Adrenal gland (tissue), 12 donors: ENCODE measurements around the gene L3MBTL2. TPM values are rescaled to one million over a fixed set of nuclear protein-coding genes. Genes with fewer than 3 reads are reported as not detected.

ENCODE experiments used
- DNase-seq, 7 donors: peaks; one replicate each; pipeline ENCODE4 v3.0.0-alpha.2; 2019 to 2020
- H3K27ac ChIP-seq, 5 donors: fragments of 200-600 bp; sonication (generic) in 4 of 5; 1 replicate in 3 of 5; 2 replicates in 2 of 5; pipeline versions ENCODE4 v1.5.1 to v1.8.0; 2016 to 2020; ENCODE audit warnings: mild to moderate bottlenecking in 1 of 5
- H3K27me3 ChIP-seq: fragments of 200-600 bp; 2 replicates; pipeline ENCODE4 v1.8.0; 2021
- H3K36me3 ChIP-seq, 2 donors: fragments of 200-600 bp; replicated peaks in 1 of 2; 1 replicate in 1 of 2; 2 replicates in 1 of 2; pipeline versions ENCODE4 v1.5.1 to v1.8.0; 2018 to 2022
- H3K4me1 ChIP-seq, 2 donors: fragments of 200-600 bp; replicated peaks in 1 of 2; 1 replicate in 1 of 2; 2 replicates in 1 of 2; pipeline versions ENCODE4 v1.5.1 to v1.8.0; 2018 to 2021
- H3K4me3 ChIP-seq, 4 donors: fragments of 200-600 bp; sonication (generic) in 3 of 4; one replicate each; pipeline ENCODE4 v1.5.1; 2016 to 2018
- H3K9me3 ChIP-seq, 3 donors: fragments of 200-600 bp; sonication (generic) in 1 of 3; replicated peaks in 1 of 3; 1 replicate in 2 of 3; 2 replicates in 1 of 3; pipeline versions ENCODE4 v1.5.1 to v1.8.0; 2016 to 2021
- POLR2A ChIP-seq, 2 donors: fragments of 450-650 bp; IDR thresholded peaks; one replicate each; pipeline ENCODE4 v1.6.1; 2017; ENCODE audit warnings: antibody characterized with exemption in 2 of 2, mild to moderate bottlenecking in 2 of 2, moderate library complexity in 1 of 2
- WGBS, 4 donors: extraction: QIAGEN DNeasy Blood & Tissue Kit in 2 of 4; methylation state at CpG; one replicate each; pipeline versions ENCODE4 v1.1.5 to v1.1.7; 2013 to 2017; 5-methylcytosine and 5-hydroxymethylcytosine counted together
- intact Hi-C, 2 donors: fragments of 100-400 bp; cut with DNase I; formaldehyde crosslinking; loops; one replicate each; pipeline versions ENCODE4 v1.14.1 to v1.15.0; 2022 to 2023
- polyA plus RNA-seq, 3 donors: library from polyadenylated mRNA; stranded (reverse); fragments of 200-250 nt in 2 of 3; fragments of 350-450 nt in 1 of 3; fragmentation: Illumina TruSeq in 1 of 3; extraction: RNeasy Lipid Tissue Mini Kit (QIAGEN cat#74804) in 1 of 3; gene quantifications; one replicate each; pipeline ENCODE4 v1.2.3, GENCODE V29; 2013 to 2014
- total RNA-seq, 9 donors: library from RNA; depleted of rRNA in 4 of 9; stranded (reverse); fragments of >200 nt in 4 of 9; fragments of 120-200 nt in 1 of 9; fragmentation: NEBNext Ultra II Directional in 1 of 9; extraction: Animal tissue kit (Norgen Biotek cat#: 25700) in 1 of 9; gene quantifications; one replicate each; pipeline versions ENCODE4 v1.1.0 to v1.2.4, GENCODE V29; 2013 to 2023
- TF ChIP-seq, protein P1 (sequence below), 6 experiments: fragments of 450-650 bp in 4 of 6; fragments of 200-600 bp in 2 of 6; sonication (generic) in 1 of 6; IDR thresholded peaks; 1 replicate in 5 of 6; 2 replicates in 1 of 6; pipeline versions ENCODE4 v1.5.1 to v1.8.0; 2016 to 2021; ENCODE audit warnings: antibody characterized with exemption in 6 of 6, mild to moderate bottlenecking in 2 of 6, moderate library complexity in 1 of 6
- donor health status: healthy with polysubstance abuse.
- donor health status: Bipolar disorder and iron deficiency.
- donor health status: DM: yes; HTN: yes; CAD: no.
- donor health status: DM: no; HTN: no; CAD: no.
- donor health status: DM: no; HTN: no; CAD: no.
- donor health status: DM: yes; HTN: yes; CAD: no.

L3MBTL2 gene
- total and polyA plus RNA-seq, 12 donors: 16.1 to 31.9 (median 22.9) TPM

DNA sequence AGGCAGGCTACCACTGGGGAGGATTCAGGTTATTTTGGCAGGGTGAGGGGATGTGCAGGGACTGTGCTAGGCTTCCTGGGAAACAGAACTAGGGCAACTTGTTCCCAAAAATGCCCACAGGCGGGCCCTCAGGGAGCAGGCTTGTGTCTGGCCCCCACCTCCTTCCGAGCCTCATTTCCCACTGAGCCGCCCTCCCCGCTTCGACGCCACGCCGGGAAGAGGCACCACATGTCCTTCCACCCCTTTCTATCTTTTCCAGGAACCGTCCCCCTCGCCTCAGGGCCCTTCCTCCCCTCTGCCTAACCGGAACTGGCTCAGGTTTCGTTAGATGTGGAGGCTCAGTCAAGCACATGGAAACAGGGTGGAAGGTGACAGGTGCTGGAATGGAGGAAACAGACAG lies 45.0 kb downstream of the L3MBTL2 start:
- peaks cover 0 to 12% of the 10 kb centered on the region in 2 donors for H3K4me1 ChIP-seq
- no peaks in the 10 kb centered on the region for H3K9me3 ChIP-seq
- no peak overlapping the region for H3K4me3 ChIP-seq
- intact Hi-C loops: no loop called here
- 94 to 95% (median 95%) methylated on average over 12 of the region's 12 CpGs for WGBS, 4 donors
- TF ChIP-seq, protein P1, sequence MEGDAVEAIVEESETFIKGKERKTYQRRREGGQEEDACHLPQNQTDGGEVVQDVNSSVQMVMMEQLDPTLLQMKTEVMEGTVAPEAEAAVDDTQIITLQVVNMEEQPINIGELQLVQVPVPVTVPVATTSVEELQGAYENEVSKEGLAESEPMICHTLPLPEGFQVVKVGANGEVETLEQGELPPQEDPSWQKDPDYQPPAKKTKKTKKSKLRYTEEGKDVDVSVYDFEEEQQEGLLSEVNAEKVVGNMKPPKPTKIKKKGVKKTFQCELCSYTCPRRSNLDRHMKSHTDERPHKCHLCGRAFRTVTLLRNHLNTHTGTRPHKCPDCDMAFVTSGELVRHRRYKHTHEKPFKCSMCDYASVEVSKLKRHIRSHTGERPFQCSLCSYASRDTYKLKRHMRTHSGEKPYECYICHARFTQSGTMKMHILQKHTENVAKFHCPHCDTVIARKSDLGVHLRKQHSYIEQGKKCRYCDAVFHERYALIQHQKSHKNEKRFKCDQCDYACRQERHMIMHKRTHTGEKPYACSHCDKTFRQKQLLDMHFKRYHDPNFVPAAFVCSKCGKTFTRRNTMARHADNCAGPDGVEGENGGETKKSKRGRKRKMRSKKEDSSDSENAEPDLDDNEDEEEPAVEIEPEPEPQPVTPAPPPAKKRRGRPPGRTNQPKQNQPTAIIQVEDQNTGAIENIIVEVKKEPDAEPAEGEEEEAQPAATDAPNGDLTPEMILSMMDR (IDR thresholded peaks at IDR 0.05): no peak
- TF ChIP-seq POLR2A (IDR thresholded peaks at IDR 0.05): no peak
- H3K27ac ChIP-seq: no peak overlapping the region
- H3K36me3 ChIP-seq: peaks cover 0 to 88% of the 10 kb centered on the region in 2 donors
- DNase-seq: no peak
- no peaks in the 10 kb centered on the region for H3K27me3 ChIP-seq

DNA sequence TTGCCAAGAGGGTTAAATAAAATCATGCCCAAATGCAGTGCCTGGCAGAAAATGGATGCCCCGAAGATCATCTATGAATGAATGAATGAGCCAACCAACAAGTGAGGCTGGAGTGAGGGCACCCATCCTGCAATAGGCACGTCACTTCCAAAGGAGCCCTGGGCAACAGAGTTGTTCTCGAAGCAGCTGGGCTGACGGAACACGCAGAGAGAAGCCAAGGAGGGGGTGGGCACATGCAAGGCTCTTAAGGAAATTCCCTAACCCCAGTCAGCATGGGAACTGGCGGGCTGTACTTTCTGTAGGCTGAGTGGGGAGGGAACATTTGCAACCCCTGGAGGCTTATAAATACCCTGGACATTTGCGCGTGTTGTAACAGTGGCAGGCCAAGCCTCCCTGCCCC lies 47.3 kb downstream of the L3MBTL2 start:
- intact Hi-C loops: no loop called here
- no peak for TF ChIP-seq POLR2A (IDR thresholded peaks at IDR 0.05)
- TF ChIP-seq, protein P1 (IDR thresholded peaks at IDR 0.05): no peak
- no peaks in the 10 kb centered on the region for H3K9me3 ChIP-seq
- H3K27me3 ChIP-seq: no peaks in the 10 kb centered on the region
- DNase-seq: no peak
- H3K36me3 ChIP-seq: peaks cover 0 to 88% of the 10 kb centered on the region in 2 donors
- no peak overlapping the region for H3K4me3 ChIP-seq
- WGBS, 4 donors: 93 to 96% (median 94%) methylated on average over 8 of the region's 8 CpGs
- H3K4me1 ChIP-seq: peaks cover 0 to 12% of the 10 kb centered on the region in 2 donors
- no peak overlapping the region for H3K27ac ChIP-seq

DNA sequence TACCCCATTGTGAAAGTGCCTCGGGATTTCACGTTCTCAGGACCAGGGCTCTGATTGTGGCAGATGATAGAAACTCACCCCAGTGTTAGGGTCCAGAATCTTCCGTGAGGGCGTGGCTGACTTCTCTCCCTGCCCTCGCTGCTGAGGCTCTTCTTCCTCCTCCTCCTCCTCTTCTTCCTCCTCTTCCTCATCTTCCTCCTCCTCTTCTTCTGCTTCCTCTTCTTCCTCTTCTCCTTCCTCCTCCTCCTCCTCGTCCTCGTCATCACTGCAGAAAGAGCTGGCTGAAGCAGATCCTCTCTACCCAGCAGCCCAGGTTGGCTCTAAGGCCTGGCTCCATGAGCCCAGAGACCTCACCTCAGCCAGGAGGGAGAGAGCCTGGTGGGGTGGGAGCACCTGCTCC lies 49.1 kb downstream of the L3MBTL2 start:
- no peak for DNase-seq
- H3K4me1 ChIP-seq: peaks cover 0 to 3% of the 10 kb centered on the region in 2 donors
- 88 to 94% (median 92%) methylated on average over 7 of the region's 7 CpGs for WGBS, 4 donors
- no peak overlapping the region for H3K4me3 ChIP-seq
- no peaks in the 10 kb centered on the region for H3K9me3 ChIP-seq
- no peak overlapping the region for H3K27ac ChIP-seq
- peaks cover 0 to 88% of the 10 kb centered on the region in 2 donors for H3K36me3 ChIP-seq
- H3K27me3 ChIP-seq: no peaks in the 10 kb centered on the region
- TF ChIP-seq POLR2A (IDR thresholded peaks at IDR 0.05): no peak
- TF ChIP-seq, protein P1 (IDR thresholded peaks at IDR 0.05): no peak
- intact Hi-C loops: no loop called here

DNA sequence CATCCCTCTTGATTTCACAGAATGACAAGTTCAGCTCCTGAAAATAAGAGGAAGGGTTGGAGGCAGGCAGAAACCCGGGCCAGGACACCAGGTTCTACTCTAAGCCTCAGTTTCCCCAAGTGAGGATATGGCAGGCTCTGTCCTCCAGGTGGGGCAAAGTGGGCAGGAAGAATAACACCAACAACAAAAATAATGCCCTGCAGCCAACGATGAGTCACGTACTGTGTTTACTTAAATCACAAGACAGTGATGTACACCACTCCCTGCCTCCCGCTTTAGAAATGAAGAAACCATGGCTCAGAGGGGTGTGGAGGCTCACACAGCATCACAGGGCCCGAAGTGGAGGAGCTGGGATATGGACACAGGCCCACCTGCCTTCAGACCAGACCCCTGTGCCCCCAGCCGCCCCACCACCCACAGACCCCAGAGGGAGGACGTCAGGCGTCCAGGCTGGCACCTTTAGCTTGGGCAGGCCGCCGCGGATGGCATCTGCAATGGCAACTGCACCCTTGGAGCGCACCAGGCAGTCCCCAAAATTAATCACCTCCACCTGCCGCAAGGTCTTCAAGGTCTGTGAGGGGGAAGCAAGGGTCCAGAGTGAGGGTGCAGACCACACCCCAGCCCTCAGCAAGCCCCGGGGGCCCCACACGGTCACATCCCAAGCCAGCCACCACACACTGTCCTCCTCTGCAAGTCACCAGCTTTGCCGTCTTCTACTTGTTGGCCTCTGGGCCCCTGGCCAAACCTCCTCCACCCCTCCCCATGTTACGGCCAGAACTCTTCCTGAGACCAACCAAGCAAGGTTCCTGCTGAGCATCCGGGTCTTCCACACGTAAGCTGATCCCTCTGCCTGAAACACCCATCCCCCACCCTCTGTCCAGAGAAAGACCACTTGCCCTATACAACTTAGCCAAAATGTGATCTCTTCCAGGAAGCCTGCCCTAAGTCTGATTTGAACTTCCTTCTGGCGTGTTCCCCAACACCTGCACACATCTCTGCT lies 51.4 kb downstream of the L3MBTL2 start:
- peak in 1 of 7 donors; percentile 40 for DNase-seq
- TF ChIP-seq, protein P1 (IDR thresholded peaks at IDR 0.05): no peak
- no peak for TF ChIP-seq POLR2A (IDR thresholded peaks at IDR 0.05)
- H3K9me3 ChIP-seq: no peaks in the 10 kb centered on the region
- WGBS, 4 donors: 77 to 82% (median 78%) methylated on average over 10 to 20 of the region's 20 CpGs
- intact Hi-C loops: no loop called here
- no peak overlapping the region for H3K4me3 ChIP-seq
- peak overlapping the region in 1 of 5 donors; percentile 26 for H3K27ac ChIP-seq
- H3K4me1 ChIP-seq: no peaks in the 10 kb centered on the region
- H3K36me3 ChIP-seq: peaks cover 0 to 88% of the 10 kb centered on the region in 2 donors
- no peaks in the 10 kb centered on the region for H3K27me3 ChIP-seq
